Skin of body (tissue), 2 donors: ENCODE measurements around the gene PLD3. TPM values are rescaled to one million over a fixed set of nuclear protein-coding genes. Genes with fewer than 3 reads are reported as not detected.
"Not testable (repeated sequence)": the region's sequence is repeated elsewhere in the genome, so short reads cannot be mapped to it uniquely, and the experiment has no call there.

Source experiments
- DNase-seq: peaks from one replicate; lab custom pipeline; 2025; lab: John Stamatoyannopoulos, UW
- total RNA-seq: library from RNA; depleted of rRNA; stranded (reverse); fragments of >200 nt; gene quantifications from one replicate; pipeline ENCODE4 v1.2.3, GENCODE V29; 2014

PLD3 gene
- total RNA-seq, 1 donor from 2014 or later, result 137 TPM

GRCh38 chr19:40332669-40333068 is 15.8 kb upstream of the PLD3 start:
- no peak for DNase-seq

DNA sequence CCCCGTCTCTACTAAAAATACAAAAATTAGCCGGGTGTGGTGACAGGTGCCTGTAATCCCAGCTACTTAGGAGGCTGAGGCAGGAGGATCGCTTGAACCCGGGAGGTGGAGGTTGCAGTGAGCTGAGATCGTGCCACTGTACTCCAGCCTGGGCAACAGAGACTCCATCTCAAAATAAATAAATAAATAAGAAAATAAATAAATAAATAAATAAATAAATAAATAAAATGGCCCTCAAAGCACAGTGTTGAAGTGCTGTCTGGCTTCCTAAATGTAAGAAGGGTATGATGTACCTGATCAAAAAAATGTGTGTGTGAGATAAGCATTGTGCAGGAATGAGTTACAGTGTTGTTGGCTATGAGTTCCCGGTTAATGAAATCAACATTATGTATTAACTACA is 15.4 kb upstream of the PLD3 start:
- not testable (repeated sequence) for DNase-seq

GRCh38 chr19:40335101-40335500 is 13.4 kb upstream of the PLD3 start:
- DNase-seq, result no peak

GRCh38 chr19:40335855-40336600 is 12.5 kb upstream of the PLD3 start:
- DNase-seq, result no peak

DNA sequence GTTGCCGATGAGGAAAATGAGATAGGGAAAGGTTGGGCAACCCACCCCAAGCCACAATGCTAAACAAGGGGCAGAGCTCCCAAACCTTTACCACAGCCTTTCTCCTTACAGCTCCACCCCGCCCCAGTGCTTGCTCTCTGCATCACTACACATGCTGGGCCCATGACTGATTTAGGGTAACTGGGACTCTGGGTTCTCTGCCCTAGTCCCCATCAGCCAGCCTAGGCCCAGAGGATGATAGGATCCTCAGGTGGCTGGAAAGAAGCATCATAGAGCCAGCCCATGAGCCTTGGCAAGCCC is 11.9 kb upstream of the PLD3 start:
- no peak for DNase-seq

- no peak for DNase-seq
Observed at GRCh38 chr19:40337107-40337506, 11.4 kb upstream of the PLD3 start.

DNA sequence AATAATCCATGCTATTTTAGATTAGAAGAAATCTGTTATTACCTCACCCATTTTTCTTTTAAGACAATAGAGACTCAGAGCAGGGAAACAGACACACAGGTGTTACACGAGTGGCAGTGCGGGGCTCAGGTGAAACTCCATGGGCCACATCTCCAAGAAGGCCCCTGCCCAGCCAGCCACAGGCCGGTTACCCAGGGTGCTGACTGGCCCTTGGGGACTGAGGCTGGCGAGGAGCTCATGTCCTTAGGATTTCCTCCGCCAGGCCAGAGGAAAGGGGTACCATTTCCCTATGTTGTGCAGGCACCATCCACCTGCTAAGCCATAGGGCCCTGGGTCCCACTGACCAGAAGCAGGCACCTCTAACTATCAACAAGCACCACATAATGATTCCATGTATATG is 10.9 kb upstream of the PLD3 start:
- DNase-seq, result no peak

DNA sequence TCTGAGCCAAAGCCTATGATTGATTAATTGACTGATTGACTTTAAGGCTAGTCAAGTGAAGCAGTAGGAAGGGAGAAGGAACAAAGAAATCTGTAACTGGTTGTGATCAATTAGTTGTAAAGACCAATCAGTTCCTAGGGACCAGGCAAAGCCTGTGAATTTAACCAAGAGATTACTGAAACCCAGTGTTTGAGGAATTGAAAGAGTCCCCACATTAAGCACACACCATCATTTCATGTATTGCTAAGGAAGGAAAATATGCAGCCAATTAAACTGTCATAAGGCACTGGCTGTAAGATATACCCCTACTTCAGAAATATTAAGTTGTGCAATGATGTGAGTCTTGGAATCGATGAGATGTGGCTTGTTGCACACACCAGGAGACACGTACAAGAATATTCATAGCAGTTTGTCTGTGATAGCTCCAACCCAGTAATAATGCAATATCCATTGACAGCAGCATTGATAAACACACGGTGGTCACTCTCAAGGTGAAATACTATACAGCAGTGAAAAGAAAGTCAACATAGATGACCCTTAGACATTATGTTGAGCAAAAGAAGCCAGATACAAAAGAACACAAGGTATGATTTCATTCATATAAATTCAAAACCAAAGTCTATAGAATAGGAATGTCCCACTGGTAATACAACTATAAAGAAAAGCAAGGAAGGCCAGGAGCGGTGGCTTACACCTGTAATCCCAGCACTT is 9.3 kb upstream of the PLD3 start:
- DNase-seq, result no peak

DNA sequence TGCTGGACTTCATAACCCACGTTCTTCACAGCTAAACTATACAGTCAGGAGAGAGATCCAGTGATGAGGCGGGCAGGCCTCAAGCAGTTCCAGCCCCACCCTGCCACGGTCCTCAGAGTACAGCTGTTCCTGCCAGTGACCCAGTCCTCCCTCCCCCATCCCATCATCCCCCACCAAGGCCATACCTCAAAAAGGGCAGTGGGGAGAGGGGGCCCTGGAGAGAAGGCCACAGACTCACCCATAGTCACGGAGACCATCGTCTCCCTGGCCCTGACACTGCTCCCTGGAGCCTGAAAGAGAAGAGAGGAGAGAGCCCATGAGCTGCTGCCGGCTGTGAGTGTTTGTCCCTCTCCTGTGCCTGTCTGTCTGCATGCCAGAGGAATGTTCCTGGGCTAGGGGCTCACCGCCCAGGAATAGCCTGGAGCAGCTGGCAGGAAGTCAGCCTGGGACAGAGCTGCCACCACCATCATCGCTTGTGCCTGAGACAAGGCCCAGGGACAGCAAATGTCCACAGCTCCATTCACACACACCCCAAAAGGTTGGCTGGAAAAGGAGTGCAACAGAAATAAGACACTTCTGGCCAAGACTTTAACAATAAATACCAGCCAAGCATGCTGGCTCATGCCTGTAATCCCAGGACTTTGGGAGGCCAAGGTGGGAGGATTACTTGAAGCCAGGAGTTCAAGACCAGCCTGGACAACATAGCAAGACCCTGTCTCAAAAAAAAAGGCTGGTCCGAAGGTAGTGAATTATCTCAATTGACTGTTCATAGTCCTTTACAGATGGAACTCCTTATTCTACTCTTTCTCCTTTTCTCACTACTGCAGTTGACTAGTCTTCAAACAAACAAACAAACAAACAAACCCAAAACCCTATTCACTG is 6.7 kb upstream of the PLD3 start:
- DNase-seq, result no peak

GRCh38 chr19:40342644-40343311 is 5.7 kb upstream of the PLD3 start:
- no peak for DNase-seq

GRCh38 chr19:40344422-40344821 is 4.1 kb upstream of the PLD3 start:
- DNase-seq, result no peak

DNA sequence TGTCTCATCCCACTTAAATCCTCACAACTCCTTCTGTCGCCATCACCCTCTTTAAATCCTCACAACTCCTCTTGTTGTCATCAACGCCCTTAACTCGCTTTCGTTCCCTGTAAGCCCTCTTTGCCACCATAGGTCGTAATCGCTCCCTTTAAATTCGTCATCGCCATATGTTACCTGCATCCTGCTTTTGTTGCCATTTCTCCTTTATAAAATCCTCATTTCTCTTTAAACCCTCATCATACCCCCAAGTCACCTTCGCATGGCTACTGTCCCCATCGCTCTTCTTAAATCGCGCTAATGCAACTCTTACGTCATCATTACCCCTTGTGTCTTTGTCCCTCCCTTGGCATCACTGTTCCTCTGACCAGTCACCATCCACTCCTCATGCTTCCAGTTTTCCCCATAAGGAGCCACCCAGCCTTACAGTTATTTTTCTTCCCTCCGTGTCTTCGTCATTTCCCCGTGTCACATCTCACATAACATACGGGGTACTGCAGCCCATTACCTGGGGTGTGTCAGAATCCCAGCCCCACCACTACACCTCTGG is 539 bp downstream of the PLD3 start:
- peak; percentile 27 for DNase-seq

DNA sequence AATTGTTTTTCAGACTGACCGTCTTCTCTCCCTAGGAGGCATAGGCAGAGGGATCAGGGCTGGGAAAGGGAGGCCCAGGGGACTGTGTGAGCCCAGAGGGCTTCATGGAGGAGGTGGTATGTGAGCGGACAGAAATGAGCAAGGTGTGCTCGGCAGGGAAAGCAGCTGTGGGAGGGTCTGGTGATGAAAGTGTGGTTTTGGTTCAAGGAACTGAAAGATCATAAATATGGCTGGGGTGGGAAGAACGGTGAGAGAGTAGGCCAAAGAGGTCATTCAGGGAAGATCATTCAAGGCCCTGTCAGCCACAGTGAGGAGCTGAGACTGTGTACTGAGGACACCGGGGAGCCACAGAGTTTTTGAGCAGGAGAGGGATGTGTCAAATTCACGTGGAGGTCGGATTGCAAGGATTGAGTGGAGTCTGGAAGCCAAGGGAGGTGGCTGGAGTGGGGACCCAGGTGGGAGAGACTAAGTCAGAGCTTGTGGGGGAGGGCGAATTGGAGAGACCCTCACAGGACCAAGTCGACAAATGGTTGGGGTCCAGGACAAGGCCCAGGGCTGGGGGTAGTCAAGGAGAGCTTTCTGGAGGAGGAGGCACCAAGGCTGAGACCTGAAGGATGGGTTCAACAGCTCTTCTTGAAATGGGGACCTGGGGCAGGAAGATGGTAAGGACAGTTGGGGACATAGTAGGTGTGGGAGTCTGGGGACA is 7.6 kb downstream of the PLD3 start:
- no peak for DNase-seq

- no peak for DNase-seq
Observed at GRCh38 chr19:40356681-40357595, 8.4 kb downstream of the PLD3 start.

DNA sequence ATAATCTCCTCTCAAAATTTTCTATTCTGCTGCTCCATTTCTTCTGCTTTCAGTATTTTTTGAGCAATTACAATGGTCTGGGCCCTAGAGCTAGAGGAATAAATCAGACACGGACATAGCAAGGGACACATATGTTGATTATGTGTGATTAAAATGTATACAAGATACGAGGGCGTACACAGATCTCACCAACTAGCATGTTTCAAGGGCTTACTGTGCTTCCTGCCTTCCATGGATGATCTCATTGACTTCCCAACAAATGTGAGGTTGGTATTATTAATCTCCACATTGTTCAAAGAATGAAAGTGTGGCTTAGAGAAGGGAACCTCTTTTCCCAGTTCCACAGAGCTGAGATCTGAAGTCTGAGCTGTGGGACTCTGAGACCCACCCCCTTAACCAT is 9.1 kb downstream of the PLD3 start:
- no peak for DNase-seq

DNA sequence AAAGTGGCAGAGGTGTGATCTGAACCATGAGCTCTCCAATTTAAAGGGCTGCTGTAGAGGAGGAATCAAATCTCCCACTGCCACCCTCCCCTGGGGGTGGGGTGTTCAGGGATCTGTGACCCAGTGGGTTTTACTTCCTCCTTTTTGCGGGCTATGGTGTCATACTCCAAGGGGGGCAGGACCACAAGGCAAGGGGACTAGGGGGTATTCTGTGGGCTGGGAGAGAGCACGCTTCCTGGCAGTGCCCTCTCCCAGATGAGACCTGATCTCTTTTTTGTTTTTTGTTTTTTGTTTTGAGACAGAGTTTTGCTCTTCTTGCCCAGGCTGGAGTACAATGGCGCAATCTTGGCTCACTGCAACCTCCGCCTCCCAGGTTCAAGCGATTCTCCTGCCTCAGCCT is 10.3 kb downstream of the PLD3 start:
- DNase-seq, result no peak

GRCh38 chr19:40360020-40360707 is 11.7 kb downstream of the PLD3 start:
- DNase-seq, result no peak

DNA sequence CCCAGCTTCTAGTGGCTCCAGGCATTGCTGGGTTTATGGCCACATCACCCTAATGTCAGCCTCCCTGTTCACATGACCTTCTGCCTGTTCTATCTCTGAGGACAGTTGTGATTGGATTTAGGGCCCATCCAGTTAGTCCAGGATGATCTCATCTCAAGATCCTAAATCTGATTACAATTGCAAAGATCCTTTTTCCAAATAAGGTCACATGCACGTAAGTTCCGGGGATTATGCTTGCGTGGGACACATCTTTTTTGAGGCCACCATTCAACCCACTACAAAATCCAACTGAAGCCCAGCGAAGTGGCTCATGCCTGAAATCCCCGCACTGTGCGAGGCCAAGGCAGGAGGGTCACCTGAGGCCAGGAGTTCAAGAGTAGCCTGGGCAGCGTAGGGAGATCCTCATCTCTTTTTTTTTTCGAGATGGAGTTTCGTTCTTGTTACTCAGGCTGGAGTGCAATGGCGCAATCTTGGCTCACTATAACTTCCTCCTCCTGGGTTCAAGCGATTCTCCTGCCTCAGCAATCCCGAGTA is 12.3 kb downstream of the PLD3 start:
- DNase-seq, result no peak

DNA sequence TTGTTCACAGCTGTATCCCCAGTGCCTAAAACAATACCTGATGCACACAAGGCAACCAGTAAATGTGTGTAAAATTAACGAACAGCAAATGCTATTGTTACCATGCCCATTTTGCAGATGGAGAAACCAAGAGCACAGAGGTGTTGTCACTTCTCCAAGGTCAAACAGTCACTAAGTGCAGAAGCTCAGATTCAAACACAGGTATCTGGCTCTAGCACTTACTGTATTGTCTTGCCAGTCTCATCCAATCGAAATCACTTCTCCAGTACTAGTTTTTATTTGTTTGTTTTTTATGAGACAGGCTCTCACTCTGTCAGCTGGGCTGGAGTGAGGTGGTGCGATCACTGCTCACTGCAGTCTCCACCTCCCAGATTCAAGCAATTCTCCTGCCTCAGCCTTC is 13.7 kb downstream of the PLD3 start:
- DNase-seq, result no peak
